ENCODE measurements around the gene CCL16. TPM values are rescaled to one million over a fixed set of nuclear protein-coding genes. Genes with fewer than 3 reads are reported as not detected.

Gene CCL16
- total RNA-seq, 3 donors from 2014 or later, result 0.48 TPM; not detected in 2

DNA sequence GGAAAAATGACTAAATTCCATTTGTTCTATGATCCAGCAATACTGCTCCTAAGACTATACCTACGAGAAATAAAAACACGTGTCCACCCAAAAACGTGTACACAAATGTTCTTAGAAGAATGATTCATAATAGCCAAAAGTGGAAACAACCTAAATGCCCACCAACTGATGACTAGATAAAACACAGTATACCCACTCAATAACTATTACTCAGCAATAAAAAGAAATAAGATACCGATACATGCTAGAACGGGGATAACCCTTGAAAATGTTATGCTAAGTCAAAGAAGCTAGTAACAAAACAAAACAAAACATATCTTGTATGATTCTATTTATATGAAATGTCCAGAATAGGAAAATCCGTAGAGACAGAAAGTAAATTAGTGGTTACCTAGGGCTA is 17.6 kb downstream of the CCL16 start:
- TF ChIP-seq POLR2A (IDR thresholded peaks at IDR 0.05), result no peak
- TF ChIP-seq POLR2AphosphoS5 (IDR thresholded peaks at IDR 0.05), result no peak
- TF ChIP-seq, protein P1, sequence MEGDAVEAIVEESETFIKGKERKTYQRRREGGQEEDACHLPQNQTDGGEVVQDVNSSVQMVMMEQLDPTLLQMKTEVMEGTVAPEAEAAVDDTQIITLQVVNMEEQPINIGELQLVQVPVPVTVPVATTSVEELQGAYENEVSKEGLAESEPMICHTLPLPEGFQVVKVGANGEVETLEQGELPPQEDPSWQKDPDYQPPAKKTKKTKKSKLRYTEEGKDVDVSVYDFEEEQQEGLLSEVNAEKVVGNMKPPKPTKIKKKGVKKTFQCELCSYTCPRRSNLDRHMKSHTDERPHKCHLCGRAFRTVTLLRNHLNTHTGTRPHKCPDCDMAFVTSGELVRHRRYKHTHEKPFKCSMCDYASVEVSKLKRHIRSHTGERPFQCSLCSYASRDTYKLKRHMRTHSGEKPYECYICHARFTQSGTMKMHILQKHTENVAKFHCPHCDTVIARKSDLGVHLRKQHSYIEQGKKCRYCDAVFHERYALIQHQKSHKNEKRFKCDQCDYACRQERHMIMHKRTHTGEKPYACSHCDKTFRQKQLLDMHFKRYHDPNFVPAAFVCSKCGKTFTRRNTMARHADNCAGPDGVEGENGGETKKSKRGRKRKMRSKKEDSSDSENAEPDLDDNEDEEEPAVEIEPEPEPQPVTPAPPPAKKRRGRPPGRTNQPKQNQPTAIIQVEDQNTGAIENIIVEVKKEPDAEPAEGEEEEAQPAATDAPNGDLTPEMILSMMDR (IDR thresholded peaks at IDR 0.05), result no peak
- H3K9me3 ChIP-seq, result no peaks in the 10 kb centered on the region
- intact Hi-C loops (cut with DNase I; ENCODE audit: low total_unique reads), result no loop called here
- no peaks in the 10 kb centered on the region for H3K36me3 ChIP-seq
- no peak overlapping the region for H3K4me3 ChIP-seq
- no peaks in the 10 kb centered on the region for H3K4me1 ChIP-seq
- H3K27me3 ChIP-seq, result peaks cover 0 to under 1% of the 10 kb centered on the region in 2 donors
- no peak overlapping the region for H3K27ac ChIP-seq
- no peak for DNase-seq (ENCODE audit: low spot score in 2 of 2)

DNA sequence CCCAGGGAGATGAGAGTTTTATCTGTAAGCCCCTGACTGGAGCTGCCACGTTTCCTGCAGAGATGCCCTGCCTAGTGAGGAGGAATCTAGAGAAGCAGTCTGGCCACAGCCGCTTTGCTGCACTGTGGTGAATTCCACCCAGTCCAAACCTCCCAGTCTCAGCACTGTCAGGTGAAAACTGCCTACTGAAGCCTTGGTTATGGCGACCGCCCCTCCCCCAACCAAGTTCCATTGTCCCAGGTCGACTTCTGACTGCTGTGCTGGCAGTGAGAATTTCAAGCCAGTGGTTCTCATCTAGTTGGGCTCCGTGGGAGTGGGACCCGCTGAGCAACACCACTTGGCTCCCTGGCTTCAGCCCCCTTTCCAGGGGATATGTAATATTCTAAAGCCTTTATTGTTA is 27.6 kb downstream of the CCL16 start:
- no peaks in the 10 kb centered on the region for H3K36me3 ChIP-seq
- H3K9me3 ChIP-seq, result no peaks in the 10 kb centered on the region
- no peaks in the 10 kb centered on the region for H3K4me1 ChIP-seq
- H3K27ac ChIP-seq, result no peak overlapping the region
- no peak for TF ChIP-seq POLR2A (IDR thresholded peaks at IDR 0.05)
- TF ChIP-seq, protein P1 (IDR thresholded peaks at IDR 0.05), result no peak
- TF ChIP-seq POLR2AphosphoS5 (IDR thresholded peaks at IDR 0.05), result no peak
- H3K4me3 ChIP-seq, result no peak overlapping the region
- intact Hi-C loops (cut with DNase I; ENCODE audit: low total_unique reads), result loop anchor here (2.0 kb wide), 1 partner anchor 61 kb away; no protein-coding TSS in a partner anchor
- H3K27me3 ChIP-seq, result peaks cover 0 to 4% of the 10 kb centered on the region in 2 donors
- no peak for DNase-seq (ENCODE audit: low spot score in 2 of 2)

DNA sequence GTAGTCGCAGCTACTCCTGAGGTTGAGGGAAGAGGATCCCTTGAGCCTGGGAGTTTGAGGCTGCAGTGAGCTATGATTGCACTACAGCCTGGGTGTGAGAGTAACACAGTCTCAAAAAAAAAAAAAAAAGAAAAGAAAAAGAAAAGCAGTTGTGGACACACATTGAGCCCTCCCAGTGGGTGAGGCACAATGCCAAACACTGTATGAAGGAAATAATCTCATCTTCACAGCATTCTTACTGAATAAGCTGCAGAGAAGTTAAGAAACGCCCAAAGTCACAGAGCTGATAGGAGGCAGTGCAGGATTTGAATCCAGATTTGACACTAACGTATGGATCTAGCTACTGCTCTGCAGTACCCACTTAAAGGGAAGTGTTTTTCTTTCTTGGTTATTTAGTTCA is 31.9 kb downstream of the CCL16 start:
- Histone ChIP-seq H3K4me1 (no peaks in the 10 kb centered on the region), H3K9me3 (no peaks in the 10 kb centered on the region), H3K36me3 (no peaks in the 10 kb centered on the region), H3K27me3 (no peaks in the 10 kb centered on the region), H3K4me3 (no peak overlapping the region), H3K27ac (no peak overlapping the region)
- intact Hi-C loops (cut with DNase I; ENCODE audit: low total_unique reads), result no loop called here
- no peak for DNase-seq (ENCODE audit: low spot score in 2 of 2)
- TF ChIP-seq POLR2AphosphoS5 (IDR thresholded peaks at IDR 0.05), result no peak

DNA sequence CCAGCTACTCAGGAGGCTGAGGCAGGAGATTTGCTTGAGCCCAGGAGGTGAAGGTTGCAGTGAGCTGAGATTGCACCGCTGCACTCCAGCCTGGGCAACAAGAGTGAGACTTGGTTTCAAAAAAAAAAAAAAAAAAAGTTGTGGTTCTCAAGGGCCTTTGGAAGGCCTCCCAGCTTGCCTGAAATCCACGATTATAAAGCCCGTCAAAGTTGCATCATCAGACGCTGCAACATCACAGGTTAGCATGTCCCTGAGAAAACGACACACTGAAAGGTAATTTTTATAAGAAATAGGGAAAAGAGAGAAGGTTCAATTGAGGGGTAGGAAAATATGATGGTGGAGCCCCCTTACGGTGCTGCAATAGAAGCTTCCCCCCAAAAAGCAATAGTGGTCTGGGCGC is 33.2 kb downstream of the CCL16 start:
- H3K4me1 ChIP-seq, result no peaks in the 10 kb centered on the region
- H3K9me3 ChIP-seq, result no peaks in the 10 kb centered on the region
- no peaks in the 10 kb centered on the region for H3K36me3 ChIP-seq
- TF ChIP-seq POLR2AphosphoS5 (IDR thresholded peaks at IDR 0.05) (no peak), POLR2A (IDR thresholded peaks at IDR 0.05) (no peak)
- TF ChIP-seq, protein P1 (IDR thresholded peaks at IDR 0.05), result no peak
- intact Hi-C loops (cut with DNase I; ENCODE audit: low total_unique reads), result no loop called here
- no peak overlapping the region for H3K4me3 ChIP-seq
- H3K27ac ChIP-seq, result no peak overlapping the region
- no peaks in the 10 kb centered on the region for H3K27me3 ChIP-seq
- DNase-seq (ENCODE audit: low spot score in 2 of 2), result no peak

DNA sequence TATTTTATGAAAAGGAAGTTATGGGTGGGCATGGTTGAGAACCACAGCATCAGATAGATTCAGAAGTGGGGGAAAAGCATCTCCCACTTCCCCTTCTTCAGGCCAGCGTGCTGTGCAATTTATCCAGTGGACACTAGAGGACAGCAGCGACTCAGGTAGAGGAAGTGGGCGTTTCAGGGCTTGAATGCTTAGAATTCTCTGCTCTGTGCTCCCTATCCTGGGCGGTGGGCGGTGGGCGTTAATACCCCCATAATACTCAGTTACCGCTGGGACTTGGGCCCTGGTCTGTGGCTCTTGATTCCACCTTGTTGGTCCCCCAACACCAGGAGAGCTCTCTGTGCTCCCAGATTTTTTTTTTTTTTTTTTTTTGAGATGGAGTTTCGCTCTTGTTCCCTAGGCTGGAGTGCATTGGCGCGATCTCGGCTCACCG is 34.1 kb downstream of the CCL16 start:
- H3K4me3 ChIP-seq, result peak overlapping the region in 2 of 3 donors; percentile 43 to 62
- H3K27ac ChIP-seq, result no peak overlapping the region
- H3K36me3 ChIP-seq, result no peaks in the 10 kb centered on the region
- no peaks in the 10 kb centered on the region for H3K27me3 ChIP-seq
- no peak for DNase-seq (ENCODE audit: low spot score in 2 of 2)
- intact Hi-C loops (cut with DNase I; ENCODE audit: low total_unique reads), result no loop called here
- no peaks in the 10 kb centered on the region for H3K9me3 ChIP-seq
- no peaks in the 10 kb centered on the region for H3K4me1 ChIP-seq
- TF ChIP-seq, protein P1 (IDR thresholded peaks at IDR 0.05), result peak in 2 of 3 donors; percentile 49 to 61
- TF ChIP-seq POLR2A (IDR thresholded peaks at IDR 0.05), result no peak
- TF ChIP-seq POLR2AphosphoS5 (IDR thresholded peaks at IDR 0.05), result no peak

DNA sequence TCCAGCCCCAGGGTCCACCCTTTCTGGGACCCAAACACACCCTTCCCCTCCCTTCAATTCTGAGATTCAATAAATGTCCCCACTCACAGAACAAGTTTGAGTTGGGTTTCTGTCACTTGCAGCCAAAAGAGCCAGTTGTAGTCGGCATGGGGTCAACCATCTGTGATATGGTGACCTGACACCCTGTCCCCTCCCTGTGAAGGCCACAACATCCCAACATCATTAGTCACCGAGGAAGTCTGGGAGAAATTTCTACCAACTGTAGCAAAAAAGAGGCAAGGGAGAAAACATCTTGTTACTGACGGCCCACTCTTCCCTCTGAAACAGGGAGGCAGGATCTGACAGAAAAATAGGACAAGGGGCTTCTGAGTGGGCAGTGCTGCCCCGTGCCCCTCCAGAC is 37.1 kb downstream of the CCL16 start:
- Histone ChIP-seq H3K36me3 (no peaks in the 10 kb centered on the region), H3K9me3 (no peaks in the 10 kb centered on the region), H3K4me1 (no peaks in the 10 kb centered on the region), H3K27me3 (no peaks in the 10 kb centered on the region), H3K4me3 (no peak overlapping the region), H3K27ac (no peak overlapping the region)
- TF ChIP-seq POLR2AphosphoS5 (IDR thresholded peaks at IDR 0.05) (no peak), POLR2A (IDR thresholded peaks at IDR 0.05) (no peak)
- TF ChIP-seq, protein P1 (IDR thresholded peaks at IDR 0.05), result no peak
- no peak for DNase-seq (ENCODE audit: low spot score in 2 of 2)
- intact Hi-C loops (cut with DNase I; ENCODE audit: low total_unique reads), result no loop called here
